Measurements from ENCODE around the gene CD302. TPM values are rescaled to one million over a fixed set of nuclear protein-coding genes. Genes with fewer than 3 reads are reported as not detected.
"Not testable (repeated sequence)": the region's sequence is repeated elsewhere in the genome, so short reads cannot be mapped to it uniquely, and the experiment has no call there.

The CD302 gene
- total and polyA plus RNA-seq, 3 donors from 2014 or later = 18.3 to 26.4 (median 23.2) TPM

DNA sequence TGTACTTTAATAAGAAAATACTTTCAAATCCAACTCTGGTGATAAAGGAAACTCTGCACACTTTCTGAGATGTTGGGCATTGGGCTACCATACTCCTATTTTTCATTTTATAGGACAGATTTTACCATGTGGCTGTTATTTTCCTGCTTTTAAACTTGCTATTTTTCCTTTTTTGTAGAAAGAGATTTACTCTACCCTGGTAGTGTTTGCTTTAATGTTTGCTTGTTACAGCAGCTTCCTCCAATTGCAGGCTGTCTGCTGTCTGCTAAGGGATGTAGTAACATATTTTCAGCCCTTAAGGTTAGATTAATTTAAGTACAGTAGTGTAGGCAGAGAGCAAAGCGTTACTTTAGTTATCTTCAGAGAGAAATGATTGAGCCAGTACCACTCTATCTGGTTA is 47.1 kb downstream of the CD302 start:
- intact Hi-C loops (cut with DNase I; ENCODE audit: low total_unique reads) = no loop called here
- Histone ChIP-seq H3K4me1 (no peaks in the 10 kb centered on the region), H3K36me3 (ENCODE audit: low read depth, missing control alignments) (no peaks in the 10 kb centered on the region), H3K27ac (no peak overlapping the region), H3K4me3 (no peak overlapping the region), H3K9me3 (no peaks in the 10 kb centered on the region), H3K27me3 (no peaks in the 10 kb centered on the region)
- 58 to 77% methylated on average over 1 of the region's 1 CpG for WGBS, 2 donors
- TF ChIP-seq POLR2A (IDR thresholded peaks at IDR 0.05) = no peak
- TF ChIP-seq CTCF (IDR thresholded peaks at IDR 0.05) = no peak
- DNase-seq = no peak

- Histone ChIP-seq H3K9me3 (no peaks in the 10 kb centered on the region), H3K27me3 (no peaks in the 10 kb centered on the region), H3K4me3 (no peak overlapping the region), H3K27ac (no peak overlapping the region), H3K4me1 (peaks cover 6% of the 10 kb centered on the region), H3K36me3 (ENCODE audit: low read depth, missing control alignments) (no peaks in the 10 kb centered on the region)
- no peak for DNase-seq
- 95 to 97% methylated on average over 9 of the region's 9 CpGs for whole genome bisulfite sequencing, 2 donors
- no peak for TF ChIP-seq POLR2A (IDR thresholded peaks at IDR 0.05)
- TF ChIP-seq CTCF (IDR thresholded peaks at IDR 0.05) = no peak
- intact Hi-C loops (cut with DNase I; ENCODE audit: low total_unique reads) = no loop called here
These were observed 49.9 kb downstream of the CD302 start for GRCh38 chr2:159748089-159748488.

GRCh38 chr2:159745237-159745636 is 52.8 kb downstream of the CD302 start:
- H3K36me3 ChIP-seq (ENCODE audit: low read depth, missing control alignments); H3K27ac ChIP-seq; intact Hi-C loops (cut with DNase I; ENCODE audit: low total_unique reads); H3K9me3 ChIP-seq; H3K4me3 ChIP-seq; DNase-seq; H3K27me3 ChIP-seq; H3K4me1 ChIP-seq: not testable (repeated sequence)
- WGBS, 2 donors = 94 to 98% methylated on average over 11 of the region's 11 CpGs

- H3K9me3 ChIP-seq = no peaks in the 10 kb centered on the region
- H3K4me3 ChIP-seq = no peak overlapping the region
- TF ChIP-seq POLR2A (IDR thresholded peaks at IDR 0.05) (no peak), CTCF (IDR thresholded peaks at IDR 0.05) (no peak)
- peaks cover 6% of the 10 kb centered on the region for H3K4me1 ChIP-seq
- H3K27ac ChIP-seq = no peak overlapping the region
- WGBS, 2 donors = 36 to 51% methylated on average over 3 of the region's 3 CpGs
- intact Hi-C loops (cut with DNase I; ENCODE audit: low total_unique reads) = no loop called here
- DNase-seq = no peak
- H3K27me3 ChIP-seq = no peaks in the 10 kb centered on the region
- no peaks in the 10 kb centered on the region for H3K36me3 ChIP-seq (ENCODE audit: low read depth, missing control alignments)
These were observed 53.6 kb downstream of the CD302 start for GRCh38 chr2:159744363-159744762.

- intact Hi-C loops (cut with DNase I; ENCODE audit: low total_unique reads) = no loop called here
- Histone ChIP-seq H3K4me1 (peaks cover 6% of the 10 kb centered on the region), H3K9me3 (no peaks in the 10 kb centered on the region), H3K27ac (no peak overlapping the region), H3K4me3 (no peak overlapping the region), H3K36me3 (ENCODE audit: low read depth, missing control alignments) (no peaks in the 10 kb centered on the region), H3K27me3 (no peaks in the 10 kb centered on the region)
- TF ChIP-seq CTCF (IDR thresholded peaks at IDR 0.05) (no peak), POLR2A (IDR thresholded peaks at IDR 0.05) (no peak)
- DNase-seq = no peak
- WGBS, 2 donors = 91 to 96% methylated on average over 6 of the region's 6 CpGs
These were observed 55.2 kb downstream of the CD302 start for GRCh38 chr2:159742846-159743245.

All from testis (tissue), 3 donors.